Left lung (tissue), 10 donors: ENCODE results near the gene SPANXD. TPM values are rescaled to one million over a fixed set of nuclear protein-coding genes. Genes with fewer than 3 reads are reported as not detected.
A peak's percentile ranks its signal among the peaks of the same experiment; 100 is the strongest.

ENCODE experiments used
- ATAC-seq: fragments of 200-7000 bp; cut with Tn5 transposase; one replicate; pipeline ENCODE4 v1.9.1; 2020; ENCODE audit warnings: moderate library complexity
- DNase-seq, 4 donors: peaks; one replicate each; pipeline ENCODE4 v3.0.0-alpha.2; 2013 to 2020
- H3K27ac ChIP-seq, 2 donors: fragments of 200-600 bp; sonication (generic) in 1 of 2; one replicate each; pipeline versions ENCODE4 v1.5.0 to v1.8.0; 2020 to 2021
- H3K27me3 ChIP-seq, 2 donors: fragments of 200-600 bp; sonication (generic) in 1 of 2; one replicate each; pipeline versions ENCODE4 v1.5.0 to v1.8.0; 2020 to 2021
- H3K36me3 ChIP-seq, 2 donors: fragments of 200-600 bp; sonication (generic) in 1 of 2; one replicate each; pipeline versions ENCODE4 v1.5.0 to v1.8.0; 2020 to 2021
- H3K4me1 ChIP-seq, 2 donors: fragments of 200-600 bp; one replicate each; pipeline ENCODE4 v1.8.0; 2021
- H3K4me3 ChIP-seq, 2 donors: fragments of 200-600 bp; sonication (generic) in 1 of 2; one replicate each; pipeline versions ENCODE4 v1.5.0 to v1.8.0; 2020 to 2021; ENCODE audit warnings: mild to moderate bottlenecking in 1 of 2
- H3K9me3 ChIP-seq, 2 donors: fragments of 200-600 bp; sonication (generic) in 1 of 2; one replicate each; pipeline versions ENCODE4 v1.5.0 to v1.8.0; 2020 to 2021
- intact Hi-C, 2 donors: fragments of 100-400 bp; cut with DNase I; formaldehyde crosslinking; loops; one replicate each; pipeline versions ENCODE4 v1.11.2 to v1.14.2; 2022
- polyA plus RNA-seq, 6 donors: library from polyadenylated mRNA; unstranded; fragments of 120-200 nt; gene quantifications; one replicate each; pipeline ENCODE4 v1.2.1, GENCODE V29; 2013; ENCODE audit not compliant: insufficient read length in 6 of 6
- total RNA-seq, 2 donors: library from RNA; stranded (reverse); fragmentation: NEBNext Ultra II Directional; extraction: Animal tissue kit (Norgen Biotek cat#: 25700); gene quantifications; one replicate each; pipeline ENCODE4 v1.2.1, GENCODE V29; 2021
- TF ChIP-seq, protein P1 (sequence below), 2 donors: fragments of 200-600 bp; sonication (generic) in 1 of 2; IDR thresholded peaks; one replicate each; pipeline versions ENCODE4 v1.5.0 to v1.8.0; 2021; ENCODE audit warnings: antibody characterized with exemption in 2 of 2
- donor health status: DM: no; HTN: yes; CAD: no.
- donor health status: DM: no; HTN: no; CAD: no.

The SPANXD gene
- total and polyA plus RNA-seq, 8 donors: not detected

DNA sequence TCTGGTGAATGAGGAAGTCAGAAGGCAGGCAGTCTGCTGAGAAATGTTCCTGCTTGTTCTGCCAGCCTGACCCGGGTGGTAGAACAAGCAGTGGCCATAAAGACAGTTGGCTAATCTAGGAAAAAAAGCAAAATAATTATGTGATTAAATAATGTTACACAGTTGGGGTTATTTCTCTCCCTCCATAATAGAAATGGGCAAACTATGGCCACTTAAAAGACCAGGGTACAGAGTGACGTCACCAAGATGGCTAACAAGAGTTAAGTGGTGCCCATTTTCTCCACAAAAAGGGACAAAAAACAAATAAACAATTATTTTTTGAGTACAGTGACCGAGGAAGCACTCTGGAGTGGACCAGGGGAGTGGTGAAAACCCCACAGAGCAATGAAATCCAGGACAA lies 16.1 kb upstream of the SPANXD start:
- DNase-seq (no peak), ATAC-seq (no peak)
- H3K9me3 ChIP-seq: no peaks in the 10 kb centered on the region
- intact Hi-C loops: no loop called here
- TF ChIP-seq, protein P1, sequence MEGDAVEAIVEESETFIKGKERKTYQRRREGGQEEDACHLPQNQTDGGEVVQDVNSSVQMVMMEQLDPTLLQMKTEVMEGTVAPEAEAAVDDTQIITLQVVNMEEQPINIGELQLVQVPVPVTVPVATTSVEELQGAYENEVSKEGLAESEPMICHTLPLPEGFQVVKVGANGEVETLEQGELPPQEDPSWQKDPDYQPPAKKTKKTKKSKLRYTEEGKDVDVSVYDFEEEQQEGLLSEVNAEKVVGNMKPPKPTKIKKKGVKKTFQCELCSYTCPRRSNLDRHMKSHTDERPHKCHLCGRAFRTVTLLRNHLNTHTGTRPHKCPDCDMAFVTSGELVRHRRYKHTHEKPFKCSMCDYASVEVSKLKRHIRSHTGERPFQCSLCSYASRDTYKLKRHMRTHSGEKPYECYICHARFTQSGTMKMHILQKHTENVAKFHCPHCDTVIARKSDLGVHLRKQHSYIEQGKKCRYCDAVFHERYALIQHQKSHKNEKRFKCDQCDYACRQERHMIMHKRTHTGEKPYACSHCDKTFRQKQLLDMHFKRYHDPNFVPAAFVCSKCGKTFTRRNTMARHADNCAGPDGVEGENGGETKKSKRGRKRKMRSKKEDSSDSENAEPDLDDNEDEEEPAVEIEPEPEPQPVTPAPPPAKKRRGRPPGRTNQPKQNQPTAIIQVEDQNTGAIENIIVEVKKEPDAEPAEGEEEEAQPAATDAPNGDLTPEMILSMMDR (IDR thresholded peaks at IDR 0.05): no peak
- H3K4me1 ChIP-seq: no peaks in the 10 kb centered on the region
- no peak overlapping the region for H3K4me3 ChIP-seq
- H3K36me3 ChIP-seq: no peaks in the 10 kb centered on the region
- no peaks in the 10 kb centered on the region for H3K27me3 ChIP-seq
- H3K27ac ChIP-seq: no peak overlapping the region

DNA sequence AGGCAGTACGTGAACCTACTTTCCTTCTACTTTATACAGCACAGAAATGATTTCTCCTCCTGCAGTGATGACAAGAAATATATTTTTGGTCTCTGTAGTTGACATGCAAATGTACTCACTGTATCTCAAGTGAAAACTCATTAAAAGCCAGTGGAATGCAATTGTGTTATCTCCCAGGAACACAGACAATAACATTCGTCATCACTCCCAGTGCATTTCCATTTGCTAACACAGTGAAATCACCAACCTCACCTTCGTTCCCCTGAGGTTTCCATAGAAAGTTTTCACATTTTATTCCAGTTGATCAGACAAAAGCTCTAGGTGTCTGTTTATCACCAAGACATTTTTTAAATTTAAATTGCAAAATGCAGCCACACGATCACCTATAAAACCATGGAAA lies 2.5 kb upstream of the SPANXD start:
- Histone ChIP-seq H3K27ac (no peak overlapping the region), H3K27me3 (no peaks in the 10 kb centered on the region), H3K4me1 (no peaks in the 10 kb centered on the region), H3K9me3 (no peaks in the 10 kb centered on the region), H3K36me3 (no peaks in the 10 kb centered on the region), H3K4me3 (no peak overlapping the region)
- intact Hi-C loops: no loop called here
- ATAC-seq: no peak
- TF ChIP-seq, protein P1 (IDR thresholded peaks at IDR 0.05): no peak
- DNase-seq: no peak

DNA sequence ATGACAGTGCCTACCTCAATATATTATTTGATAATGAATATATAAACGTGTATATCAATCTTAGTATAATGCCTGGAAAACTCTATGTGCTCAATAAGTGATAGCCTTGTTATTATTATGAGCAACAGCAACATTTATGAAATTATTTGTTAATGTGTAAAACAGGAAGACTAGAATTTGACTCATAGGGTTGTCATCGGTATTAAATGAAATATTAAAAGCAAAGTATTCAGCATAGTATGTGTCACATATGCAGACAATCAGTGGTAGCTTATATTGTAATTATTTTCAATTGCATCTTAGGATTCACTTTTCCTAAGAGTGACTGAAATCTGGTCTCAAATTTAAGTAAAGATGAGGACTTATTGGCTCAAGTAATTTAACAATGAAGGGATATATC lies 24.6 kb downstream of the SPANXD start:
- Histone ChIP-seq H3K4me1 (no peaks in the 10 kb centered on the region), H3K27ac (no peak overlapping the region), H3K27me3 (no peaks in the 10 kb centered on the region), H3K4me3 (no peak overlapping the region), H3K36me3 (no peaks in the 10 kb centered on the region), H3K9me3 (no peaks in the 10 kb centered on the region)
- DNase-seq (no peak), ATAC-seq (no peak)
- intact Hi-C loops: no loop called here
- TF ChIP-seq, protein P1 (IDR thresholded peaks at IDR 0.05): no peak

DNA sequence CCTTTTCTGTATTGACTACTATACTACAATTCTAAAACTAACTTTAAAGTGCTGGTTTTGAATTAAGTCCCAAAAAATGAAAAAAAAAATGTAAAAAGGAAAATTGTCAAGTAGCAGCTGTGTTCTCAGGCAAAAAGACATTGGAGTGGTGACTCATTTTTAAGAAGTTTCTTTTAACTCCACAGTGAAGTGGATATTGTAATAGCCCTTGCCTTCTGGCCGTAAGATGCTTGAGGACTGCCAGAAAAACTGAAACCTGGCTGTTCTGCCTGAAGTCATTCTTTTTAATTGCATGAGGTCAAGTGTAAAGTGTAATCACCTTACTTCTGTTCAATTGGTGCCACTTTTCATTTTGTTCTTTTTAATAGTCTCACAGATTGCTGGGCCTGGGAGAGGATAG lies 28.9 kb downstream of the SPANXD start:
- no peaks in the 10 kb centered on the region for H3K9me3 ChIP-seq
- no peak overlapping the region for H3K27ac ChIP-seq
- H3K4me3 ChIP-seq: no peak overlapping the region
- peak; percentile 81 for ATAC-seq
- H3K27me3 ChIP-seq: no peaks in the 10 kb centered on the region
- no peaks in the 10 kb centered on the region for H3K36me3 ChIP-seq
- peak in 1 of 4 donors; percentile 3 for DNase-seq
- TF ChIP-seq, protein P1 (IDR thresholded peaks at IDR 0.05): no peak
- H3K4me1 ChIP-seq: no peaks in the 10 kb centered on the region
- intact Hi-C loops: no loop called here

DNA sequence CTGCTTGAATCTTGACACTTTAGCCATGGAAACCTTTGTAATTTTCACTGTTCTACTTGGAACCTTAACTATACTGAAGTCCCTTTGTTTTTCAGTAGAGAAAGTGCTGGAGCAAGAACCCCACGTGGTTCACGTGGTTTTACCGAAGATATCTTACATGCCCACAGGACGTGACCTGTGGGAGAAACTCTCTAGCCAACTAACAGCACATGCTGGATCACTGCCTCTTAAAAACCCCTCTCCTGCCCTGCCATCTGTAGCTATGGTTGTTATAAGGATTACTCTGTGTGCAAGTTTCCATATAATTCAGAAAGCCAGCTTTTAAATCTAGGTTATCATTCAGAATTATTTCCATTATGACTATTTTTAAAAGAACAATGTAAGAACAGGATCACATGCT lies 30.2 kb downstream of the SPANXD start:
- intact Hi-C loops: no loop called here
- TF ChIP-seq, protein P1 (IDR thresholded peaks at IDR 0.05): no peak

More for the DNA sequence above, 30.2 kb downstream of the SPANXD start:
- H3K9me3 ChIP-seq: no peaks in the 10 kb centered on the region
- H3K4me1 ChIP-seq: no peaks in the 10 kb centered on the region
- DNase-seq: no peak
- ATAC-seq: no peak
- no peak overlapping the region for H3K27ac ChIP-seq
- H3K4me3 ChIP-seq: no peak overlapping the region
- no peaks in the 10 kb centered on the region for H3K36me3 ChIP-seq
- H3K27me3 ChIP-seq: no peaks in the 10 kb centered on the region
